Upper lobe of left lung (tissue), 6 donors: ENCODE measurements around the gene EYS. TPM values are rescaled to one million over a fixed set of nuclear protein-coding genes. Genes with fewer than 3 reads are reported as not detected.

Source experiments
- ATAC-seq, 2 donors: fragments of 200-7000 bp; cut with Tn5 transposase; one replicate each; pipeline ENCODE4 v1.9.1; 2022; ENCODE audit warnings: mild to moderate bottlenecking in 2 of 2, moderate library complexity in 2 of 2; ENCODE audit not compliant: low FRiP score in 2 of 2
- DNase-seq, 2 donors: peaks; one replicate each; pipeline ENCODE4 v3.0.0-alpha.2; 2019 to 2020
- H3K27ac ChIP-seq, 4 donors: fragments of 200-600 bp; sonication (generic); one replicate each; pipeline ENCODE4 v1.5.1; 2016 to 2019
- H3K27me3 ChIP-seq, 4 donors: fragments of 200-600 bp; sonication (generic); one replicate each; pipeline ENCODE4 v1.5.1; 2017 to 2019
- H3K36me3 ChIP-seq, 4 donors: fragments of 200-600 bp; sonication (generic); one replicate each; pipeline ENCODE4 v1.5.1; 2016 to 2019
- H3K4me1 ChIP-seq, 4 donors: fragments of 200-600 bp; sonication (generic); one replicate each; pipeline ENCODE4 v1.5.1; 2018 to 2019
- H3K4me3 ChIP-seq, 4 donors: fragments of 200-600 bp; sonication (generic); one replicate each; pipeline ENCODE4 v1.5.1; 2017 to 2019; ENCODE audit warnings: mild to moderate bottlenecking in 2 of 4, moderate library complexity in 1 of 4
- H3K9me3 ChIP-seq, 4 donors: fragments of 200-600 bp; sonication (generic); one replicate each; pipeline ENCODE4 v1.5.1; 2018 to 2019
- EP300 ChIP-seq, 4 donors: sonication (generic); formaldehyde crosslinking; IDR thresholded peaks; one replicate each; pipeline ENCODE4 v1.5.1; 2017; ENCODE audit warnings: antibody characterized with exemption in 4 of 4, control low read depth in 2 of 4
- POLR2A ChIP-seq, 4 donors: fragments of 450-650 bp; IDR thresholded peaks; one replicate each; pipeline ENCODE4 v1.5.1; 2016 to 2017; ENCODE audit warnings: antibody characterized with exemption in 4 of 4, mild to moderate bottlenecking in 2 of 4
- POLR2AphosphoS5 ChIP-seq, 2 donors: sonication (generic); formaldehyde crosslinking; IDR thresholded peaks; one replicate each; pipeline ENCODE4 v1.5.1; 2017; ENCODE audit warnings: antibody characterized with exemption in 2 of 2
- WGBS, 2 donors: methylation state at CpG; one replicate each; pipeline ENCODE4 v1.1.5; 2017 to 2018; 5-methylcytosine and 5-hydroxymethylcytosine counted together
- total RNA-seq, 6 donors: library from RNA; depleted of rRNA in 4 of 6; stranded (reverse); fragments of >200 nt in 4 of 6; gene quantifications; one replicate each; pipeline versions ENCODE4 v1.1.0 to v1.2.1, GENCODE V29; 2016 to 2021
- TF ChIP-seq, protein P1 (sequence below), 6 experiments: fragments of 450-650 bp in 4 of 6; fragments of 200-600 bp in 2 of 6; sonication (generic) in 2 of 6; IDR thresholded peaks; one replicate each; pipeline ENCODE4 v1.5.1; 2016 to 2019; ENCODE audit warnings: antibody characterized with exemption in 6 of 6
- donor health status: DM: no; HTN: no; CAD: no; lungs with moderate emphysema.
- donor health status: DM: no; HTN: yes; CAD: no; lungs with severe emphysema.

Gene EYS
- total RNA-seq, 6 donors from 2014 or later: under 0.01 to 0.46 (median 0.28) TPM; not detected in 2

DNA sequence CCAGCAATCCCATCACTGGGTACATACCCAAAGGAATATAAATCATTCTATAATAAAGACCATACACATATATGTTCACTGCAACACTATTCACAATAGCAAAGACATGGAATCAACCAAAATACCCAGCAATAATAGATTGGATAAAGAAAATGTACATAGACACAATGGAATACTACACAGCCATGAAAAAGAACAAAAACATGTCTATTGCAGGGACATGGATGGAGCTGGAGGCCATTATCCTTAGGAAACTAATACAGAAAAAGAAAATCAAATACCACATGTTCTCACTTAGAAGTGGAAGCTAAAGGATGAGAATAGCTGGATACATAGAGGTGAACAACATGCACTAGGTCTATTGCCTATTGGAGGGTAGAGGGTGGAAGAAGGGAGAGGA lies 1396.8 kb downstream of the EYS start:
- H3K27ac ChIP-seq: no peak overlapping the region
- no peaks in the 10 kb centered on the region for H3K36me3 ChIP-seq
- no peak for TF ChIP-seq POLR2A (IDR thresholded peaks at IDR 0.05)
- H3K4me3 ChIP-seq: no peak overlapping the region
- ATAC-seq: no peak
- H3K9me3 ChIP-seq: no peaks in the 10 kb centered on the region
- H3K27me3 ChIP-seq: no peaks in the 10 kb centered on the region
- no peak for DNase-seq
- no peaks in the 10 kb centered on the region for H3K4me1 ChIP-seq

DNA sequence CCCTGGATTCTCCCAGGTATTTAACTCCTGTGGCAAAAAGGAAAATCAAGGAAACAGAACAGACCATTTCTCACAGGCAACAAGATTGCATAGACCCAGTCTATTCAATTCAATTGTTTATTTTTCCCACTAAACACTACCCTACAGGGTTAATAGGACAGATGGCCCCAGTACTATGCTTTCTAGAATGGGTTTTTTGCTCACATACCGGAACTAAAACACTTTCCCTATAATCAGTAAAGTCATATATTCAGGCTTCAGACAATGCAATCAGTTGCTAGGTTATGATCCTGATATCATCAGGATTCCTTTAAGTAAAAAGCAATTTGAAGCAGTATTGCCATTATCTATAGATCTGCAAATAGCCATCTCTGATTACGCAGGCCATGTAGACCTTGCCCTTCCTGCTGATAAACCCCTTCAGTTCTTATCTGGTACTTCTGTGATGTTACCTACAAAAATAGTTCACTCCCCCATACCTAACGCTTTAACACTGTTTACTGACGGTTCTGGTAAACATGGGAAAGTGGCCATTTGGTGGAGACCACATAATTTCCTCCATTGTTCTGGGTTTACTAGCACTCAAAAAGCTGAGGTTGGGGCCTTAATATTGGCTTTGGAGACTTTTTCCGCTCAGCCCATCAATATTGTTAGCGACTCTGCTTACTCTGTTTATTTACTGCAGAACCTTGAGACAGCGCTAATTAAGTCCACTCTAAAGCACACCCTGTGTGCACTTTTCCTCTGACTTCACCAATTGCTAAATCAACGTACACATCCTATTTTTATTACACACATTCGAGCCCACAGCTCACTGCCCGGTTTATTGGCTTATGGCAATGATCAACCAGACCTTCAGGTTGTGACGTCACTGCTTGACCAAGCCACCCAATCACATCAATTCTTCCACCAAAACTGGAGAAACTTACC lies 1405.5 kb downstream of the EYS start:
- no peak for DNase-seq
- 79 to 82% methylated on average over 11 of the region's 11 CpGs for WGBS, 2 donors
- Histone ChIP-seq H3K4me1 (no peaks in the 10 kb centered on the region), H3K27ac (no peak overlapping the region), H3K9me3 (peaks cover 0 to 9% (median 3%) of the 10 kb centered on the region in 4 donors), H3K36me3 (no peaks in the 10 kb centered on the region), H3K4me3 (no peak overlapping the region), H3K27me3 (no peaks in the 10 kb centered on the region)
- no peak for ATAC-seq
- TF ChIP-seq, protein P1, sequence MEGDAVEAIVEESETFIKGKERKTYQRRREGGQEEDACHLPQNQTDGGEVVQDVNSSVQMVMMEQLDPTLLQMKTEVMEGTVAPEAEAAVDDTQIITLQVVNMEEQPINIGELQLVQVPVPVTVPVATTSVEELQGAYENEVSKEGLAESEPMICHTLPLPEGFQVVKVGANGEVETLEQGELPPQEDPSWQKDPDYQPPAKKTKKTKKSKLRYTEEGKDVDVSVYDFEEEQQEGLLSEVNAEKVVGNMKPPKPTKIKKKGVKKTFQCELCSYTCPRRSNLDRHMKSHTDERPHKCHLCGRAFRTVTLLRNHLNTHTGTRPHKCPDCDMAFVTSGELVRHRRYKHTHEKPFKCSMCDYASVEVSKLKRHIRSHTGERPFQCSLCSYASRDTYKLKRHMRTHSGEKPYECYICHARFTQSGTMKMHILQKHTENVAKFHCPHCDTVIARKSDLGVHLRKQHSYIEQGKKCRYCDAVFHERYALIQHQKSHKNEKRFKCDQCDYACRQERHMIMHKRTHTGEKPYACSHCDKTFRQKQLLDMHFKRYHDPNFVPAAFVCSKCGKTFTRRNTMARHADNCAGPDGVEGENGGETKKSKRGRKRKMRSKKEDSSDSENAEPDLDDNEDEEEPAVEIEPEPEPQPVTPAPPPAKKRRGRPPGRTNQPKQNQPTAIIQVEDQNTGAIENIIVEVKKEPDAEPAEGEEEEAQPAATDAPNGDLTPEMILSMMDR (IDR thresholded peaks at IDR 0.05): no peak
- TF ChIP-seq EP300 (IDR thresholded peaks at IDR 0.05): no peak
- TF ChIP-seq POLR2AphosphoS5 (IDR thresholded peaks at IDR 0.05): no peak
- no peak for TF ChIP-seq POLR2A (IDR thresholded peaks at IDR 0.05)

DNA sequence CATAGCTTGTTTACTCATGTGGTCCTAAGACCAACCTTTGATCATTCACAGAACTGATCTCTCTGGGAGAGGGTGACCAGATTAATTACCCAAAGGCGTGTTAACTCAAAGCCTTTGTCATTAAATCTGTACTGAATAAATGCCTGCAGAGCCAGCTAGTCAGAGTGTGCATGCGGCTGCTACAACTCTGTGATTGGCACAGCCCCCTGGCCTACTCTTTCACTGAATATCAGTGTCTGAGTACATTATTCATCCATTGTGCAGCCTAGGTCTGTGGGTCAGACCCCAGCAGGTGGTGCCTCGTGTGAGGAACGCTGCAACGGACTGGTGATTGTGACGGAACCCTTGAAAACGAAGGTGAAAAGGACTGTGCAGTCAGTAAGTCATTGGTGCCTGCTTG lies 1407.8 kb downstream of the EYS start:
- Histone ChIP-seq H3K36me3 (no peaks in the 10 kb centered on the region), H3K4me3 (no peak overlapping the region), H3K4me1 (no peaks in the 10 kb centered on the region), H3K9me3 (peaks cover 0 to 9% (median 3%) of the 10 kb centered on the region in 4 donors), H3K27me3 (no peaks in the 10 kb centered on the region), H3K27ac (no peak overlapping the region)
- WGBS, 2 donors: 79 to 85% methylated on average over 7 of the region's 7 CpGs
- DNase-seq (no peak), ATAC-seq (no peak)
- TF ChIP-seq EP300 (IDR thresholded peaks at IDR 0.05): no peak
- no peak for TF ChIP-seq POLR2AphosphoS5 (IDR thresholded peaks at IDR 0.05)
- TF ChIP-seq, protein P1 (IDR thresholded peaks at IDR 0.05): no peak
- no peak for TF ChIP-seq POLR2A (IDR thresholded peaks at IDR 0.05)

DNA sequence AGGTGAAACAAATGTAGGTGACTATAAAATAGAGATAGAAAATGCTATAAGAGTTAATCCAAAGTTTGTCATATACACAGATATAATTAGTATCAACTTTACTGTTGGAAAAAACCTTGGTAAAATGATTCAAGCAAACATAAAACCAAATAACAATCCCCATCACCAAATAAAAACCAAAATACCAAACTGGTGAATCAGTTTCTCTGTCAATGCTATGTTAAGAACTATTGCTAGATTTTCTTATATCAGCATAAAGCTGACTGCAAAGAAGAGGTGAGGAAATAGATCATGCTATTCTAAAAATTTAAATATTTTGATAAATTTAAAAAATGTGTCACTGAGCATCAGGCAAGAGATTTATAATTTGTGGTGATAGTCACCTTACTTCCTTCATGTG lies 1413.0 kb downstream of the EYS start:
- H3K4me3 ChIP-seq: no peak overlapping the region
- H3K27ac ChIP-seq: no peak overlapping the region
- no peaks in the 10 kb centered on the region for H3K4me1 ChIP-seq
- ATAC-seq (no peak), DNase-seq (no peak)
- H3K27me3 ChIP-seq: no peaks in the 10 kb centered on the region
- H3K36me3 ChIP-seq: no peaks in the 10 kb centered on the region
- H3K9me3 ChIP-seq: peaks cover 0 to 2% (median under 1%) of the 10 kb centered on the region in 4 donors
- TF ChIP-seq, protein P1 (IDR thresholded peaks at IDR 0.05): no peak
- TF ChIP-seq POLR2AphosphoS5 (IDR thresholded peaks at IDR 0.05) (no peak), POLR2A (IDR thresholded peaks at IDR 0.05) (no peak), EP300 (IDR thresholded peaks at IDR 0.05) (no peak)

DNA sequence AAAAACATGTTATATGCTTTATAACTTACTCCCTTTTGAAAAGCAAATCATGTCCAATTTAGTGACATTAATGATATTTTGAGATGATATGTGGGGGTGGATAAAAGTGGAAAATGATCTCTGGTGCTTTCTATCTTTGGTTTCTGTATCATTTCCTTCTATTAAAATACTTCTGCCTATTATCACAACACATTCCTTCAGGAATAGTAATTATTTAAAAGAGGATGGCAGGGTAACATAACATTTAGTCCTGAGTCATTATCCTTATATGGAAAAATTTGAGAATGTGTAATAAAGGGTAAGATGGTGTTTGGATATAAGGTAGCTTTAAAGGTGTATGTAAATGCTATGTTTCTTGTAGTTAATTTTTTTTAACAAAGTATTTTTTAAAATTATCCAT lies 1413.7 kb downstream of the EYS start:
- Histone ChIP-seq H3K27me3 (no peaks in the 10 kb centered on the region), H3K4me3 (no peak overlapping the region), H3K27ac (no peak overlapping the region), H3K9me3 (no peaks in the 10 kb centered on the region), H3K36me3 (no peaks in the 10 kb centered on the region), H3K4me1 (no peaks in the 10 kb centered on the region)
- no peak for TF ChIP-seq POLR2AphosphoS5 (IDR thresholded peaks at IDR 0.05)
- no peak for TF ChIP-seq POLR2A (IDR thresholded peaks at IDR 0.05)
- TF ChIP-seq, protein P1 (IDR thresholded peaks at IDR 0.05): no peak
- TF ChIP-seq EP300 (IDR thresholded peaks at IDR 0.05): no peak
- ATAC-seq: no peak
- no peak for DNase-seq
